Esophagus muscularis mucosa (tissue), 3 donors: ENCODE data around the gene C2orf92.
A peak's percentile ranks its signal among the peaks of the same experiment; 100 is the strongest.

ENCODE experiments used
- CTCF ChIP-seq, 3 experiments: fragments of 200-600 bp in 2 of 3; fragments of 450-650 bp in 1 of 3; sonication (generic) in 2 of 3; IDR thresholded peaks; one replicate each; pipeline ENCODE4 v1.5.1; 2017 to 2019; ENCODE audit warnings: antibody characterized with exemption in 3 of 3, mild to moderate bottlenecking in 2 of 3, moderate library complexity in 1 of 3
- POLR2A ChIP-seq: fragments of 450-650 bp; IDR thresholded peaks from one replicate; pipeline ENCODE4 v1.6.1; 2017; ENCODE audit warnings: antibody characterized with exemption, moderate library complexity, mild to moderate bottlenecking, low read depth

- TF ChIP-seq POLR2A (no peak), CTCF (IDR thresholded peaks at IDR 0.05) (peak; percentile 37 to 63 (median 46))
These were observed 30.4 kb downstream of the C2orf92 start for GRCh38 chr2:97699765-97700444.
